GM19193 (cell line): ENCODE results near the gene GAS6.

Experiments
- POLR2A ChIP-seq: IDR thresholded peaks from 4 replicates; pipeline ENCODE4 v1.6.1; 2011; ENCODE audit not compliant: insufficient read depth, insufficient read length; ENCODE audit errors: extremely low read depth

GAS6 gene

GRCh38 chr13:113833111-113833830 lies 30.6 kb downstream of the GAS6 start:
- TF ChIP-seq POLR2A = no peak

GRCh38 chr13:113832631-113833030 lies 31.2 kb downstream of the GAS6 start:
- TF ChIP-seq POLR2A = no peak

GRCh38 chr13:113832205-113832604 lies 31.7 kb downstream of the GAS6 start:
- TF ChIP-seq POLR2A = no peak

GRCh38 chr13:113831061-113831460 lies 32.8 kb downstream of the GAS6 start:
- no peak for TF ChIP-seq POLR2A

- no peak for TF ChIP-seq POLR2A
Measured at GRCh38 chr13:113828282-113828825, 35.5 kb downstream of the GAS6 start.

- TF ChIP-seq POLR2A = no peak
Measured at GRCh38 chr13:113827021-113827420, 36.9 kb downstream of the GAS6 start.

- no peak for TF ChIP-seq POLR2A
Measured at GRCh38 chr13:113825841-113826240, 38.0 kb downstream of the GAS6 start.

- no peak for TF ChIP-seq POLR2A
Measured at GRCh38 chr13:113823771-113824170, 40.1 kb downstream of the GAS6 start.

GRCh38 chr13:113822956-113823744 lies 40.7 kb downstream of the GAS6 start:
- TF ChIP-seq POLR2A = no peak

GRCh38 chr13:113822266-113822665 lies 41.6 kb downstream of the GAS6 start:
- no peak for TF ChIP-seq POLR2A

GRCh38 chr13:113821847-113822246 lies 42.0 kb downstream of the GAS6 start:
- no peak for TF ChIP-seq POLR2A

- no peak for TF ChIP-seq POLR2A
Measured at GRCh38 chr13:113820813-113821651, 42.8 kb downstream of the GAS6 start.

GRCh38 chr13:113819731-113820715 lies 43.9 kb downstream of the GAS6 start:
- TF ChIP-seq POLR2A = no peak

GRCh38 chr13:113819341-113819730 lies 44.5 kb downstream of the GAS6 start:
- TF ChIP-seq POLR2A = no peak

GRCh38 chr13:113818700-113819295 lies 45.1 kb downstream of the GAS6 start:
- TF ChIP-seq POLR2A = no peak
